Naive B cell (primary cell): ENCODE measurements around the gene SPACA5. TPM values are rescaled to one million over a fixed set of nuclear protein-coding genes. Genes with fewer than 3 reads are reported as not detected.
"Not testable (repeated sequence)": the region's sequence is repeated elsewhere in the genome, so short reads cannot be mapped to it uniquely, and the experiment has no call there.

Experiments used
- ATAC-seq, 2 donors: fragments of 150-1000 bp; cut with Tn5 transposase; 2 replicates each; pipeline ENCODE4 v1.10.0; 2021; ENCODE audit warnings: low read depth in 2 of 2, mild to moderate bottlenecking in 2 of 2, moderate library complexity in 2 of 2
- DNase-seq: peaks from one replicate; pipeline ENCODE4 v3.0.0; 2022
- H3K27ac Mint-ChIP-seq, 6 donors: one replicate each; pipeline ENCODE4 v1.8.0; 2020 to 2022; ENCODE audit warnings: mild to moderate bottlenecking in 6 of 6, mixed read lengths in 6 of 6, moderate library complexity in 5 of 6, inconsistent platforms in 2 of 6
- H3K27me3 Mint-ChIP-seq, 3 donors: one replicate each; pipeline ENCODE4 v1.8.0; 2021 to 2022; ENCODE audit warnings: mixed read lengths in 3 of 3, mild to moderate bottlenecking in 1 of 3
- H3K36me3 Mint-ChIP-seq, 2 donors: one replicate each; pipeline ENCODE4 v1.8.0; 2020 to 2022; ENCODE audit warnings: mixed read lengths in 2 of 2, inconsistent platforms in 1 of 2, mild to moderate bottlenecking in 1 of 2
- H3K4me1 Mint-ChIP-seq, 3 donors: one replicate each; pipeline ENCODE4 v1.8.0; 2020 to 2022; ENCODE audit warnings: mixed read lengths in 3 of 3, inconsistent platforms in 1 of 3, mild to moderate bottlenecking in 1 of 3, moderate library complexity in 1 of 3
- H3K4me3 Mint-ChIP-seq, 8 donors: one replicate each; pipeline ENCODE4 v1.8.0; 2020 to 2022; ENCODE audit warnings: mild to moderate bottlenecking in 8 of 8, mixed read lengths in 8 of 8, moderate library complexity in 8 of 8, inconsistent platforms in 2 of 8
- H3K9me3 Mint-ChIP-seq, 7 donors: one replicate each; pipeline ENCODE4 v1.8.0; 2020 to 2022; ENCODE audit warnings: mixed read lengths in 7 of 7, mild to moderate bottlenecking in 5 of 7, inconsistent platforms in 2 of 7, moderate library complexity in 1 of 7
- polyA plus RNA-seq, 6 donors: library from polyadenylated mRNA; unstranded; fragments of 300-500 nt; fragmentation: Illumina TruSeq; gene quantifications; one replicate each; pipeline ENCODE4 v1.2.3, GENCODE V29; 2021; ENCODE audit warnings: low read depth in 6 of 6

Gene SPACA5
- polyA plus RNA-seq, 6 donors from 2014 or later, result 0.87 TPM; not detected in 5

- Mint-ChIP-seq H3K27me3 (no peaks in the 10 kb centered on the region), H3K27ac (no peak overlapping the region), H3K36me3 (no peaks in the 10 kb centered on the region), H3K4me1 (peaks cover 5 to 10% (median 6%) of the 10 kb centered on the region in 3 donors), H3K9me3 (no peaks in the 10 kb centered on the region), H3K4me3 (no peak overlapping the region)
- no peak for ATAC-seq
- no peak for DNase-seq
These were observed 21.3 kb downstream of the SPACA5 start for GRCh38 chrX:48028091-48028490.

GRCh38 chrX:48030237-48030636 is 23.4 kb downstream of the SPACA5 start:
- Mint-ChIP-seq H3K9me3 (no peaks in the 10 kb centered on the region), H3K27me3 (no peaks in the 10 kb centered on the region), H3K4me3 (no peak overlapping the region), H3K4me1 (peaks cover 5 to 10% (median 6%) of the 10 kb centered on the region in 3 donors), H3K27ac (no peak overlapping the region), H3K36me3 (no peaks in the 10 kb centered on the region)
- DNase-seq (no peak), ATAC-seq (no peak)

- H3K4me3 Mint-ChIP-seq, H3K27ac Mint-ChIP-seq, H3K36me3 Mint-ChIP-seq, ATAC-seq, H3K4me1 Mint-ChIP-seq, DNase-seq, H3K9me3 Mint-ChIP-seq, H3K27me3 Mint-ChIP-seq: not testable (repeated sequence)
These were observed 23.9 kb downstream of the SPACA5 start for GRCh38 chrX:48030641-48031173.

- DNase-seq, result no peak
- Mint-ChIP-seq H3K36me3 (no peaks in the 10 kb centered on the region), H3K4me1 (no peaks in the 10 kb centered on the region), H3K27me3 (no peaks in the 10 kb centered on the region), H3K9me3 (peaks cover 0 to 8% (median 0%) of the 10 kb centered on the region in 7 donors), H3K4me3 (no peak overlapping the region), H3K27ac (no peak overlapping the region)
- ATAC-seq, result no peak
These were observed 29.1 kb downstream of the SPACA5 start for GRCh38 chrX:48035891-48036290.

- Mint-ChIP-seq H3K27me3 (no peaks in the 10 kb centered on the region), H3K27ac (peak overlapping the region in 1 of 6 donors; percentile 5), H3K4me1 (no peaks in the 10 kb centered on the region), H3K36me3 (peaks cover 0 to 10% of the 10 kb centered on the region in 2 donors), H3K4me3 (no peak overlapping the region), H3K9me3 (peaks cover 0 to 7% (median 0%) of the 10 kb centered on the region in 7 donors)
- DNase-seq, result no peak
- no peak for ATAC-seq
These were observed 36.3 kb downstream of the SPACA5 start for GRCh38 chrX:48043056-48043455.

GRCh38 chrX:48045410-48046311 is 38.9 kb downstream of the SPACA5 start:
- H3K9me3 Mint-ChIP-seq, result peaks cover 0 to 3% (median 0%) of the 10 kb centered on the region in 7 donors
- ATAC-seq, result no peak
- H3K36me3 Mint-ChIP-seq, result peaks cover 0 to 10% of the 10 kb centered on the region in 2 donors
- no peaks in the 10 kb centered on the region for H3K27me3 Mint-ChIP-seq
- H3K4me3 Mint-ChIP-seq, result no peak overlapping the region
- H3K4me1 Mint-ChIP-seq, result peaks cover 0 to 3% (median 0%) of the 10 kb centered on the region in 3 donors
- DNase-seq, result no peak
- no peak overlapping the region for H3K27ac Mint-ChIP-seq

- DNase-seq (no peak), ATAC-seq (no peak)
- H3K4me1 Mint-ChIP-seq, result peaks cover 0 to 3% (median 0%) of the 10 kb centered on the region in 3 donors
- peaks cover 0 to 10% of the 10 kb centered on the region in 2 donors for H3K36me3 Mint-ChIP-seq
- H3K4me3 Mint-ChIP-seq, result no peak overlapping the region
- no peak overlapping the region for H3K27ac Mint-ChIP-seq
- peaks cover 0 to 3% (median 0%) of the 10 kb centered on the region in 7 donors for H3K9me3 Mint-ChIP-seq
- no peaks in the 10 kb centered on the region for H3K27me3 Mint-ChIP-seq
These were observed 40.1 kb downstream of the SPACA5 start for GRCh38 chrX:48046846-48047245.

- peaks cover 0 to 35% (median 22%) of the 10 kb centered on the region in 7 donors for H3K9me3 Mint-ChIP-seq
- no peak overlapping the region for H3K4me3 Mint-ChIP-seq
- ATAC-seq, result no peak
- no peaks in the 10 kb centered on the region for H3K27me3 Mint-ChIP-seq
- peaks cover 41% of the 10 kb centered on the region in 2 donors for H3K36me3 Mint-ChIP-seq
- H3K27ac Mint-ChIP-seq, result no peak overlapping the region
- no peaks in the 10 kb centered on the region for H3K4me1 Mint-ChIP-seq
- no peak for DNase-seq
These were observed 52.0 kb downstream of the SPACA5 start for GRCh38 chrX:48058621-48059295.

GRCh38 chrX:48059296-48059639 is 52.5 kb downstream of the SPACA5 start:
- H3K9me3 Mint-ChIP-seq, result peaks cover 0 to 35% (median 22%) of the 10 kb centered on the region in 7 donors
- H3K27me3 Mint-ChIP-seq, result no peaks in the 10 kb centered on the region
- H3K27ac Mint-ChIP-seq, result no peak overlapping the region
- no peaks in the 10 kb centered on the region for H3K4me1 Mint-ChIP-seq
- H3K4me3 Mint-ChIP-seq, result no peak overlapping the region
- H3K36me3 Mint-ChIP-seq, result peaks cover 41% of the 10 kb centered on the region in 2 donors
- DNase-seq (no peak), ATAC-seq (no peak)

Other genes starting within 250 kb of the SPACA5 start
- gene ZNF81, start 170.1 kb upstream of the SPACA5 start, polyA plus RNA-seq, result 1 to 10 TPM in 5 of 6 donors, not detected in 1; 3.4 to 6.3 (median 5.2) TPM
- 1 to 10 TPM in 5 of 6 donors, not detected in 1; 3.0 to 9.4 (median 6.1) TPM for gene ZNF182, start 3.0 kb upstream of the SPACA5 start, polyA plus RNA-seq
- gene ZNF630, start 64.7 kb downstream of the SPACA5 start, polyA plus RNA-seq, result 1 to 10 TPM in 5 of 6 donors, under 1 TPM in 1; 0.87 to 4.8 (median 2.9) TPM
- not detected for gene SPACA5B, start 123.6 kb downstream of the SPACA5 start, polyA plus RNA-seq
- gene SSX5, start 189.8 kb downstream of the SPACA5 start, polyA plus RNA-seq, result not detected
- not detected for gene SSX1, start 248.4 kb downstream of the SPACA5 start, polyA plus RNA-seq